ENCODE results near the gene CLDN6.

The CLDN6 gene

GRCh38 chr16:3027983-3028715, 10.2 kb upstream of the CLDN6 start:
- peak; percentile 86 to 91 for DNase-seq (ENCODE audit: low read depth in 2 of 2)

GRCh38 chr16:3027489-3027795, 9.5 kb upstream of the CLDN6 start:
- DNase-seq (ENCODE audit: low read depth in 2 of 2) = no peak

GRCh38 chr16:3026609-3027488, 8.9 kb upstream of the CLDN6 start:
- DNase-seq (ENCODE audit: low read depth in 2 of 2) = no peak

GRCh38 chr16:3026003-3026378, 8.0 kb upstream of the CLDN6 start:
- DNase-seq (ENCODE audit: low read depth in 2 of 2) = no peak

GRCh38 chr16:3025032-3026002, 7.3 kb upstream of the CLDN6 start:
- DNase-seq (ENCODE audit: low read depth in 2 of 2) = no peak

GRCh38 chr16:3023669-3024478, 5.9 kb upstream of the CLDN6 start, which contains the start of the genes HCFC1R1 and THOC6:
HCFC1R1 (minus strand) TSS chr16:3023942; CDS start chr16:3023941, 1 bp downstream.
THOC6 (plus strand) TSS chr16:3024035; CDS start chr16:3024327, 292 bp downstream.
- peak; percentile 88 to 92 for DNase-seq (ENCODE audit: low read depth in 2 of 2)

- no peak for DNase-seq (ENCODE audit: low read depth in 2 of 2)
Measured at GRCh38 chr16:3023415-3023668, 5.4 kb upstream of the CLDN6 start.

GRCh38 chr16:3022684-3023414, 4.9 kb upstream of the CLDN6 start:
- DNase-seq (ENCODE audit: low read depth in 2 of 2) = no peak

GRCh38 chr16:3022208-3022683, 4.3 kb upstream of the CLDN6 start:
- peak; percentile 87 to 90 for DNase-seq (ENCODE audit: low read depth in 2 of 2)

- DNase-seq (ENCODE audit: low read depth in 2 of 2) = peak; percentile 70 to 78
Measured at GRCh38 chr16:3021449-3022207, 3.6 kb upstream of the CLDN6 start.

GRCh38 chr16:3020604-3021448, 2.8 kb upstream of the CLDN6 start:
- DNase-seq (ENCODE audit: low read depth in 2 of 2) = peak in 1 of 2 donors; percentile 53

GRCh38 chr16:3020247-3020603, 2.2 kb upstream of the CLDN6 start, which contains the start of gene TNFRSF12A:
TNFRSF12A (plus strand) TSS chr16:3020368; CDS start chr16:3020398, 30 bp downstream.
- DNase-seq (ENCODE audit: low read depth in 2 of 2) = peak; percentile 57

- no peak for DNase-seq (ENCODE audit: low read depth in 2 of 2)
Measured at GRCh38 chr16:3019594-3020246, 1.7 kb upstream of the CLDN6 start.

- no peak for DNase-seq (ENCODE audit: low read depth in 2 of 2)
Measured at GRCh38 chr16:3017344-3017743, 639 bp downstream of the CLDN6 start.

- DNase-seq (ENCODE audit: low read depth in 2 of 2) = no peak
Measured at GRCh38 chr16:3015865-3016521, 2.0 kb downstream of the CLDN6 start.

- DNase-seq (ENCODE audit: low read depth in 2 of 2) = no peak
Measured at GRCh38 chr16:3014971-3015370, 3.0 kb downstream of the CLDN6 start.

GRCh38 chr16:3013998-3014690, 3.8 kb downstream of the CLDN6 start:
- DNase-seq (ENCODE audit: low read depth in 2 of 2) = no peak
